NCI-H748 treated with DMSO at 0.1 percent for 48 hours (cell line): ENCODE results near the gene KLHDC8A.
"Not testable (repeated sequence)": the region's sequence is repeated elsewhere in the genome, so short reads cannot be mapped to it uniquely, and the experiment has no call there.

Source experiments
- DNase-seq: peaks from one replicate; lab custom pipeline; 2025; lab: John Stamatoyannopoulos, UW

KLHDC8A gene

DNA sequence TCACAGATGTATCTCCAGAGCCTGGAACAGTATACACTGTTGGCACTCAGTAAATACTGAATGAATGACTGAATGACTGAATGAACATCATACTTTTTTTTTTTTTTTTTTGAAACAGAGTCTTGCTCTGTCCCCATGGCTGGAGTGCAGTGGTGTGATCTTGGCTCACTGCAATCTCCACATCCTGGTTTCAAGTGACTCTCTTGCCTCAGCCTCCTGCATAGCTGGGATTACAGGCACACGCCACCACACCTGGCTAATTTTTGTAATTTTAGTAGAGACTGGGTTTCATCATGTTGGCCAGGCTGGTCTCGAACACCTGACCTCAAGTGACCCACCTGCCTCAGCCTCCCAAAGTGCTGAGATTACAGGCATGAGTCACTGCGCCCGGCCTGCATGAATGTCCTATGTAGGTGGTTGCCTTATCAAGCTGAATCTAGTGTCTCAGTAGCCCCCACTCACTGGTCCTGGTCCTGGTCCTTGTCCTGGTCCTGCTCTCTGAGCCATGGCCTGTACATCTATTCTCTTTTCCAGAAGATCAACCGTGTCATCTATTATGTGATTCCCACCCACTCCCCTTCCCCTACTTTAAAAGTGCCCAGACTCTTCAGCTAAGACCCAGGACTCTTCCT is 59.1 kb downstream of the KLHDC8A start:
- not testable (repeated sequence) for DNase-seq

DNA sequence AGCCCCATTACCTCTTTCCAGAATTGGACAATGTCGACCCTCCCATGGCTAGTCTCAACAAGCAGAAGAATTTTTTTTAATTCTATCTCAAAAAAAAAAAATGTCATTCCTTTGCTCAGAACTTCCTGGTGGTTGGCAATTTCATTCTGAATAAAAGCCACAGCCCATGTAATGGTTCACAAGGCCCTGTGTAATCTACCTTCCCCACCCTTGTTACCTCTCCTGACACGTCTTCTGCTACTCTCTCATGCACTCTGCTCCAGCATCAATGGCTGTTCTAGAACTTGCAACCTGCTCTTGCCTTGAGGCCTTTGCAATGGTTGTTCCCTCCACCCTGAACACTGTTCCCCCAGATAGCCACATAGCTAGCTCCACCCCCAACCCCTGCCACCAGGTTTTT is 60.6 kb downstream of the KLHDC8A start:
- no peak for DNase-seq

GRCh38 chr1:205294934-205295333 is 61.8 kb downstream of the KLHDC8A start:
- DNase-seq, result no peak

GRCh38 chr1:205294175-205294917 is 62.4 kb downstream of the KLHDC8A start:
- DNase-seq, result no peak

DNA sequence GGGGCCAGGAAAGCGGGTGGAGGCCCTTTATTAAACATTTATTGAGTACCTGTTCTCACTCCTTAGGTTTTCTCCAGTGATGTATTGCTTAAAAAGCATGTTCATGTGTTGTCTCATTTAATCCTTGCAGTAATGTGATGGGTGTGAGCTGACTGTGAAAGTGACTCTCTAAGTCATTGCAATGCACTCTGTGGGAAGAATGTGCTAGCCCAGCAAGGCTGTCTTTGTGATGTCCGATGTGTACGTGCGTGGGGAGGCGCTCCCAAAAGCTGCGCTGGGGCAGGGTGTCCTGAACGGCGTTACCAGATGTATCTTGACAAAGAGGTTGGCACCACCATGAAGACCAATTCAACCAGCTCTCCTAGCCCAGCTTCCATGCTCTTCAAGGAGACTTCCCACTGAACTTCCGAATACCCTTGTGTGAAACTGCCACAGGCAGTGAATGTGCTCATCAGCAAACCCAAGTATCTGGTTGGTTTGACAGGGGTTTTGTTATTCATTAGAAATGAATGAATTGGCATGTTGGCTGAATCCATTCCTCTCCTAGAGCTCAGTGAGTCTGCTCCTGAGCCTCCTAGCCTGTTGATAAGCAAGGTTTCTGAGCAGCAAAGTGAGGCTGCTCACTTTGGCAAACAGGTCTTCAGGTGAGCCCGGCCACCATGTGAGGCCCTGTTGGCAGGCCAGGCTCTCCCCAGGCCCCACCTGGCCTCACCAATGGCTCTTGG is 63.2 kb downstream of the KLHDC8A start:
- DNase-seq, result no peak

DNA sequence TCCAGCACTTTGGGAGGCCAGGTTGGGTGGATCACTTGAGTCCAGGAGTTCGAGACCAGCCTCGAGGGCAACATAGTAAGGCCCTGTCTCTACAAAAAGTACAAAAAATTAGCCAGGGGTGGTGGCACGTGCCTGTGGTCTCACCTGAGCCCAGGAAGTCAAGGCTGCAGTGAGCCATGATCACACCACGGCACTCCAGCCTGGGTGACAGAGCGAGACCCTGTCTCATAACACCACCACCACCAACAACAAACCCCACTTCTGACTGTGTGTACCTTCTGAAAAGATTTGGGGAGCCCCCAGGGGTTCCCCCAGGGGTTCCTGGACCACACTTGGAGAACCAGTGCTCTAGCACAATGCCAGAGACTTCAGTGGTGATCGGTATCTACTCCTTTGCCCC is 65.1 kb downstream of the KLHDC8A start:
- no peak for DNase-seq

DNA sequence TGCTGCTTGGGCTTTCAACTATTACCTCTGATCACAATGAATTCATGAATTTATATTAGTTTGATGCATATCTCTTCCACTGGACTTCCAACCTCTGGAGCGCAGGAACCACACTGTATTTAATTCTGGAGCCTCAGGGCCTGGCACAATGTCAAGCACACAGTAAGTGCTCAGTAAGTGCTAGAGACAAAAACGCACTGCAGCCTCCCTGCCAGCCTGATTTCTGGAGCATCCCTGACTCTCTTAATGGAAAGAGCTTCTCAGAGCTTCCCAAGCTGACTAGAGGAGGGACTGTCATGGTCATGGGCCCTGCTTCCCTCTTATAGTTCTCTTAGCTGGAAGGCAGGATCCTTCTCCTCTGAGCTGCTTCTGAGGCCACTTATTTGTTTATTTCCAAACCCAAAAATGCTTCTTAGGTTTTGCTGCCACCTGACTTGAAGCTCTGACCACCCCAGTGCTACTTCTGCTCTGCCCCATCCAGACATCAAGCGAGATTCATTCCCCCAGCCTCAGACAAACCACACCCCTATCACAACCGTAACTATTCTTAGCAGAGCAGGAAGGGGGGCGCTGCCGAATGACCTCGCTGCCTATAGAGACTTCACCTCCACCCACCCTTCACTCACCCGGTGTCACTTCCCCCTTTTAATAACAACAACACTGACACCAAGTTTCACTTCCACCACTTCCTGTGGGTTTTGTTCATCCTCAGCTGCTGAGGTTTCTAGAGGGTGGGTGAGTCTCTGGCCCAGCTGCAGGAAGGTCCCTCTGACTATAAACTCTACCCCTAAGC is 68.8 kb downstream of the KLHDC8A start:
- DNase-seq, result no peak

- no peak for DNase-seq
Measured at GRCh38 chr1:205287076-205287475, 69.6 kb downstream of the KLHDC8A start.

DNA sequence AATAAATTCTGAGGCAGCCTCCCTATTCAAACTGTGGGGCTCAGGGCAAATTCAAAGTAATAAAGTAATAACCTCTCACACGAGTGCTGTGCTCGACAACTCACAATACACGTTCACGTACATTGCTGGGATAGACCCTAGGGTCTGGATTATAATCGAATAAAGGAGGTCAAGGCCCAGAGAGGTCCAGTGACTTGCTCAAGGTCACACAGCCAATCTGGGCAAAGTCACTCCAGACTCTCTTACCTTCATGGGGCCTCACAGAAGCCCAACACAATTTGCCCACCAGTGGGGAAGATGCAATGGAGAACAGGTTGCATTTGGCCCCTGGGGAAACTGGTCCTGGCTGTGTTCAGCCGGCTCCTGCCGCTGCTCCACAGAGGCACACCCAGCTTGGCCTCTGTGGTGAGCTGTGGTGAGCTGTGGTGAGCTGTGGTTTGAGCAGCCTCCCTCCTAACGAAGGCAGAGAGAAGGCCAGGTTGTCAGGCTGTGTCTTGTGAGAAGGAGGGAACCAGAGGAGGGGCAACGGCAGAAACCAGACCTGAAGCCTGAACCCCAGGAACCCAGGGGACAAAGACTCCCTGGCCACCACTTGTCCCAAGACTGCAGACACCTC is 70.3 kb downstream of the KLHDC8A start:
- no peak for DNase-seq
